ENCODE data around the gene HADH. TPM values are rescaled to one million over a fixed set of nuclear protein-coding genes. Genes with fewer than 3 reads are reported as not detected.

The HADH gene
- total and polyA plus RNA-seq, 2 donors from 2014 or later = 31.4 to 126 TPM

DNA sequence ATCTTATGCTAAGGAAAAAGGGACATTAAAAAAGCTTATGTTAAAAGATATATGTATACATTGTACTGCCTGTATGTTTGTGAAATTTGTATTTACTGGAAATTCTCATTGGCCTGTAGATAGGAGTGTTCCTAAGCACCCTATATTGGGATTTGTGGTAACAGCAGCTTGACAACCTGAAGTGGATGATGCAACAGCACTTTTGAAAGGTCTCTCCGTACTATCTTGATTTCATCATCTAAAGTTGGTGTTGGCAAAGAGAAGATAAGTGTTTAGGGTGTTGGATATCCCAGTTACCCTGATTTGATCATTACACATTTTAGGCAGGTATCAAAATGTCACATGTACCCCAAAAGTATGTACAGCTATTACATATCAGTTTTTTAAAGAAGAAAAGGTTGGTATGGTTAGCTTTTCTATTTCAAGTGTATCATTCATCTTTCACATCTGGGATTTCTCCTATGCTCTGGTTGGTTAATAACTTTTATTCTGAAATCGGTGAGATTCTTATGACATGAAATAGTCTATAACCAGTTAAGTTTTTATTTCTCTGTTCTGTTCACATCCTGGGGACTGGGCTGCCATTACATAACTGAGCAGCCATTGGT is 10.3 kb downstream of the HADH start:
- no peaks in the 10 kb centered on the region for H3K9me3 ChIP-seq (ENCODE audit: control insufficient read depth in 2 of 3, insufficient read depth in 1 of 3, low read length in 3 of 3)
- intact Hi-C loops (cut with DNase I) = no loop called here
- no peak overlapping the region for H3K9ac ChIP-seq (ENCODE audit: low read length in 3 of 3)
- no peaks in the 10 kb centered on the region for H3K36me3 ChIP-seq (ENCODE audit: control insufficient read depth in 2 of 3, insufficient read depth in 3 of 3, low read length in 3 of 3)
- H3K27me3 ChIP-seq (ENCODE audit: control insufficient read depth, insufficient read depth, low read length) = no peaks in the 10 kb centered on the region
- peaks cover 0 to 6% (median 0%) of the 10 kb centered on the region in 3 donors for H3K4me1 ChIP-seq (ENCODE audit: control insufficient read depth in 2 of 3, insufficient read depth in 2 of 3, low read depth in 1 of 3, low read length in 3 of 3)
- FAIRE-seq (no peak), DNase-seq (no peak)
- no peak overlapping the region for H3K27ac ChIP-seq (ENCODE audit: low read depth in 2 of 2, low read length in 2 of 2)
- TF ChIP-seq, protein P1, sequence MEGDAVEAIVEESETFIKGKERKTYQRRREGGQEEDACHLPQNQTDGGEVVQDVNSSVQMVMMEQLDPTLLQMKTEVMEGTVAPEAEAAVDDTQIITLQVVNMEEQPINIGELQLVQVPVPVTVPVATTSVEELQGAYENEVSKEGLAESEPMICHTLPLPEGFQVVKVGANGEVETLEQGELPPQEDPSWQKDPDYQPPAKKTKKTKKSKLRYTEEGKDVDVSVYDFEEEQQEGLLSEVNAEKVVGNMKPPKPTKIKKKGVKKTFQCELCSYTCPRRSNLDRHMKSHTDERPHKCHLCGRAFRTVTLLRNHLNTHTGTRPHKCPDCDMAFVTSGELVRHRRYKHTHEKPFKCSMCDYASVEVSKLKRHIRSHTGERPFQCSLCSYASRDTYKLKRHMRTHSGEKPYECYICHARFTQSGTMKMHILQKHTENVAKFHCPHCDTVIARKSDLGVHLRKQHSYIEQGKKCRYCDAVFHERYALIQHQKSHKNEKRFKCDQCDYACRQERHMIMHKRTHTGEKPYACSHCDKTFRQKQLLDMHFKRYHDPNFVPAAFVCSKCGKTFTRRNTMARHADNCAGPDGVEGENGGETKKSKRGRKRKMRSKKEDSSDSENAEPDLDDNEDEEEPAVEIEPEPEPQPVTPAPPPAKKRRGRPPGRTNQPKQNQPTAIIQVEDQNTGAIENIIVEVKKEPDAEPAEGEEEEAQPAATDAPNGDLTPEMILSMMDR (IDR thresholded peaks at IDR 0.05; ENCODE audit: borderline replicate concordance, extremely low read depth, insufficient read depth) = no peak
- no peak overlapping the region for H3K4me3 ChIP-seq (ENCODE audit: low read length in 3 of 3)

- intact Hi-C loops (cut with DNase I) = no loop called here
Measured at GRCh38 chr4:108001540-108002135, 11.9 kb downstream of the HADH start.

DNA sequence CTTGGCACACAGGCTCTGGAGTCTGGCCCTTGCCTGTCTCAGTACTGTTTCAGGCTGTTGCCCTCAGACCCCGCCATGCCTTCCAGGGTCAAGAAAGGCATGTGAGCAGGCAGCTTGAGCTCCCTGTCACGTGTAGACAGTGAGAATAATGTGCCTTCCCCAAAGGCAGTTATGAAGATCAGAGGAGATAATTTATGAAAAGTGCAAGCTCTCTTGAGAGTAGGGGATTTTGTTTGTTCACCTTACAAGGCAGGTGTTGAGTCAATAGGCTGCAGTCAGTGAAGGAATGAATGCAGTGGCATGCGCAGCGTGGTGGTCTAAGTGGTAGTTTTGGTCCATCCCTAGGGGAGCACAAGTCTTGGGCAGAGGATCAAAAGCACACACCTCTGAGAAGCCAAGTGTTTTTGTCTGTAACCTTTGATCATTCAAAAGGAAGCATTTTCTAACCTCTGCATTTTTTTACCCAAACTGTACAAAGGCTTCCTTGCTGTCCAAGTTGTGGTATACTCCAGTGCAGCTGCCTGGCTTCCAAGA is 14.4 kb downstream of the HADH start:
- H3K9ac ChIP-seq (ENCODE audit: low read length in 3 of 3) = no peak overlapping the region
- intact Hi-C loops (cut with DNase I) = no loop called here
- no peaks in the 10 kb centered on the region for H3K27me3 ChIP-seq (ENCODE audit: control insufficient read depth, insufficient read depth, low read length)
- DNase-seq = peak in 1 of 5 donors; percentile 17
- H3K4me3 ChIP-seq (ENCODE audit: low read length in 3 of 3) = peak overlapping the region in 1 of 3 donors; percentile 68
- no peaks in the 10 kb centered on the region for H3K36me3 ChIP-seq (ENCODE audit: control insufficient read depth in 2 of 3, insufficient read depth in 3 of 3, low read length in 3 of 3)
- H3K4me1 ChIP-seq (ENCODE audit: control insufficient read depth in 2 of 3, insufficient read depth in 2 of 3, low read depth in 1 of 3, low read length in 3 of 3) = peaks cover 0 to 4% (median 3%) of the 10 kb centered on the region in 3 donors
- FAIRE-seq = no peak
- no peaks in the 10 kb centered on the region for H3K9me3 ChIP-seq (ENCODE audit: control insufficient read depth in 2 of 3, insufficient read depth in 1 of 3, low read length in 3 of 3)
- TF ChIP-seq, protein P1 (IDR thresholded peaks at IDR 0.05; ENCODE audit: borderline replicate concordance, extremely low read depth, insufficient read depth) = no peak
- H3K27ac ChIP-seq (ENCODE audit: low read depth in 2 of 2, low read length in 2 of 2) = peak overlapping the region; percentile 40 to 47

More at GRCh38 chr4:108001540-108002135, 11.9 kb downstream of the HADH start:
- no peak for FAIRE-seq
- no peak overlapping the region for H3K4me3 ChIP-seq (ENCODE audit: low read length in 3 of 3)
- no peak for DNase-seq
- H3K27ac ChIP-seq (ENCODE audit: low read depth in 2 of 2, low read length in 2 of 2) = no peak overlapping the region
- TF ChIP-seq, protein P1 (IDR thresholded peaks at IDR 0.05; ENCODE audit: borderline replicate concordance, extremely low read depth, insufficient read depth) = no peak
- peaks cover 0 to 6% (median 3%) of the 10 kb centered on the region in 3 donors for H3K4me1 ChIP-seq (ENCODE audit: control insufficient read depth in 2 of 3, insufficient read depth in 2 of 3, low read depth in 1 of 3, low read length in 3 of 3)
- H3K9ac ChIP-seq (ENCODE audit: low read length in 3 of 3) = no peak overlapping the region
- no peaks in the 10 kb centered on the region for H3K9me3 ChIP-seq (ENCODE audit: control insufficient read depth in 2 of 3, insufficient read depth in 1 of 3, low read length in 3 of 3)
- H3K36me3 ChIP-seq (ENCODE audit: control insufficient read depth in 2 of 3, insufficient read depth in 3 of 3, low read length in 3 of 3) = no peaks in the 10 kb centered on the region
- no peaks in the 10 kb centered on the region for H3K27me3 ChIP-seq (ENCODE audit: control insufficient read depth, insufficient read depth, low read length)
